ENCODE data around the gene SLC6A19.

Gene SLC6A19

DNA sequence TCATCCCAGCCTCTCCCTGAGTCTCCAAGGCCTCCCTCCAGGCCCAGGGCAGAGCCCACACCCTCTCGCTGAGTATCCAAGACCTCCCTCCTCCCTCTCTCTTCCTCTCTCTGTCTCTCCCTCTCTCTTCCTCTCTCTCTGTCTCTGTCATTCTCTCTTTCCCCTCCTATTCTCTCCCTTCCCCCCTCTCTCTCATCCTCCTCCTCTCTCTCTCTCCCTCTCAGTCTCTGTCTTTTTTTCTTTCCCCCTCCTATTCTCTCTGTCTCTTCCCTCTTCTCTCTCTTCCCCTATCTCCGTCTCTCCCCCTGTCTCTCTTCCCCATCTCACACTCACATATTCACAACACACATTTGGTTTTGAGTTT is 8.1 kb downstream of the SLC6A19 start:
- Histone ChIP-seq H3K36me3 (ENCODE audit: control insufficient read depth in 1 of 2, insufficient read depth in 2 of 2, low read depth in 1 of 2, low read length in 2 of 2) (no peaks in the 10 kb centered on the region), H2BK5ac (ENCODE audit: low read depth, low read length, poor library complexity, severe bottlenecking) (no peak overlapping the region), H2BK12ac (ENCODE audit: low read length in 2 of 2) (no peak overlapping the region), H2BK15ac (ENCODE audit: low read depth, poor library complexity, severe bottlenecking) (no peak overlapping the region), H3K27ac (ENCODE audit: low read length, poor library complexity, severe bottlenecking) (no peak overlapping the region), H3K79me1 (replicated peaks; ENCODE audit: low read length, poor library complexity, severe bottlenecking) (no peaks in the 10 kb centered on the region), H4K8ac (ENCODE audit: low read length) (no peak overlapping the region), H4K91ac (ENCODE audit: low read length) (no peak overlapping the region), H3K18ac (ENCODE audit: low read depth in 1 of 2, low read length in 2 of 2) (no peak overlapping the region), H3K9ac (ENCODE audit: low read length) (no peak overlapping the region), H3K23ac (ENCODE audit: low read length in 2 of 2) (no peak overlapping the region), H2AK5ac (ENCODE audit: low read length, severe bottlenecking) (no peak overlapping the region), H3K4me3 (ENCODE audit: insufficient read depth in 1 of 2, low read depth in 1 of 2, low read length in 2 of 2) (no peak overlapping the region), H3K4me2 (ENCODE audit: low read length, poor library complexity, severe bottlenecking) (no peak overlapping the region), H2AFZ (ENCODE audit: low read depth, low read length) (no peak overlapping the region), H3K4ac (ENCODE audit: low read depth in 1 of 2, low read length in 2 of 2) (no peak overlapping the region), H3K27me3 (ENCODE audit: control insufficient read depth in 1 of 2, insufficient read depth in 1 of 2, low read length in 2 of 2) (peaks cover 12 to 52% of the 10 kb centered on the region in 2 experiments), H3K9me3 (ENCODE audit: control insufficient read depth, low read length) (no peaks in the 10 kb centered on the region), H2BK120ac (ENCODE audit: low read depth, low read length) (no peak overlapping the region), H3K4me1 (ENCODE audit: control insufficient read depth, insufficient read depth, low read depth, low read length) (peaks cover 5% of the 10 kb centered on the region), H3K14ac (ENCODE audit: low read length in 2 of 2) (no peak overlapping the region)
- DNase-seq: no peak
- 79% methylated on average over 2 of the region's 2 CpGs for WGBS

DNA sequence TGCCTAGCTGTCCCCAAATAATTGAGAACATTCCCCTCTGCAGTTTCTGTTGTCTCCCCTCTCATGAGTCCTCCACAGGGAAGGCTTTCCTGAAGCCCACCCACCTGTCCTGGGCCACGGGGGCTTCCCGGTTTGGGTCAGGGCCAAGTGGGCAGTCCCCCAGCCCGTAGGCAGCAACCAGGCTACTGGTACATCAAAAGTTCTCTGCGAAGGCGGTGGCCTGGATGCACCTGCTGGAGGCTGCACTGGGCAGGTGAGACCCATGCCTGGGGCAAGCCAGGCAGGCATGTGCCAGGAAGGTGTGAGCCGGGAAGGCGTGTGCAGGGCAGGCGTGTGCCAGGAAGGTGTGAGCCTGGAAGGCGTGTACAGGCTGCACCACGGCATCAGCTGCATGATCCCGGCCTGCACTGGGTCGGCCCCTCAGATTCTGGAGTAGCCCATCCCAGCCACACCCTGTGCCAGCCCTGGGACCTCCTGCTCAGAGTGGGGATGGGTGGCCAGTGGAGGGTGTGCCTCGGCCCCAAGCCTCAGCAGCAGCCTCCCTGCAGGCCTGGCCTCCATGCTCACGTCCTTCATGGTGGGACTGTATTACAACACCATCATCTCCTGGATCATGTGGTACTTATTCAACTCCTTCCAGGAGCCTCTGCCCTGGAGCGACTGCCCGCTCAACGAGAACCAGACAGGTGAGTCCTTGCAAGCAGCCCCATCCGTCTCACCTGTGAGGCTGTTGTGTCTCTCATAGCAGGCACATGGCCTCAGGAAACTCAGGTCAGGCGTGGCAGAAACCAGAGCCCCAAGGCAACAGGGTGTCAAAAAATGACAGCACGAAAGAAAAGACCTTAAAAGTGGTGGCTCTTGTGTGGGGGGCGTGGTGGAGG is 8.7 kb downstream of the SLC6A19 start:
- H2BK12ac ChIP-seq (ENCODE audit: low read length in 2 of 2): no peak overlapping the region
- no peaks in the 10 kb centered on the region for H3K9me3 ChIP-seq (ENCODE audit: control insufficient read depth, low read length)
- no peak overlapping the region for H3K18ac ChIP-seq (ENCODE audit: low read depth in 1 of 2, low read length in 2 of 2)
- DNase-seq: no peak
- H3K4me1 ChIP-seq (ENCODE audit: control insufficient read depth, insufficient read depth, low read depth, low read length): peaks cover 5% of the 10 kb centered on the region
- no peak overlapping the region for H3K9ac ChIP-seq (ENCODE audit: low read length)
- no peak overlapping the region for H2AFZ ChIP-seq (ENCODE audit: low read depth, low read length)
- no peak overlapping the region for H4K8ac ChIP-seq (ENCODE audit: low read length)
- no peak overlapping the region for H3K4ac ChIP-seq (ENCODE audit: low read depth in 1 of 2, low read length in 2 of 2)
- H2BK120ac ChIP-seq (ENCODE audit: low read depth, low read length): no peak overlapping the region
- 87% methylated on average over 21 of the region's 21 CpGs for WGBS
- peaks cover 9 to 45% of the 10 kb centered on the region in 2 experiments for H3K27me3 ChIP-seq (ENCODE audit: control insufficient read depth in 1 of 2, insufficient read depth in 1 of 2, low read length in 2 of 2)
- no peak overlapping the region for H3K4me2 ChIP-seq (ENCODE audit: low read length, poor library complexity, severe bottlenecking)
- H3K79me1 ChIP-seq (replicated peaks; ENCODE audit: low read length, poor library complexity, severe bottlenecking): no peaks in the 10 kb centered on the region
- H3K36me3 ChIP-seq (ENCODE audit: control insufficient read depth in 1 of 2, insufficient read depth in 2 of 2, low read depth in 1 of 2, low read length in 2 of 2): no peaks in the 10 kb centered on the region
- no peak overlapping the region for H3K23ac ChIP-seq (ENCODE audit: low read length in 2 of 2)
- H2BK5ac ChIP-seq (ENCODE audit: low read depth, low read length, poor library complexity, severe bottlenecking): no peak overlapping the region
- no peak overlapping the region for H3K27ac ChIP-seq (ENCODE audit: low read length, poor library complexity, severe bottlenecking)
- H4K91ac ChIP-seq (ENCODE audit: low read length): no peak overlapping the region
- no peak overlapping the region for H2BK15ac ChIP-seq (ENCODE audit: low read depth, poor library complexity, severe bottlenecking)
- H3K4me3 ChIP-seq (ENCODE audit: insufficient read depth in 1 of 2, low read depth in 1 of 2, low read length in 2 of 2): no peak overlapping the region
- no peak overlapping the region for H3K14ac ChIP-seq (ENCODE audit: low read length in 2 of 2)
- no peak overlapping the region for H2AK5ac ChIP-seq (ENCODE audit: low read length, severe bottlenecking)

DNA sequence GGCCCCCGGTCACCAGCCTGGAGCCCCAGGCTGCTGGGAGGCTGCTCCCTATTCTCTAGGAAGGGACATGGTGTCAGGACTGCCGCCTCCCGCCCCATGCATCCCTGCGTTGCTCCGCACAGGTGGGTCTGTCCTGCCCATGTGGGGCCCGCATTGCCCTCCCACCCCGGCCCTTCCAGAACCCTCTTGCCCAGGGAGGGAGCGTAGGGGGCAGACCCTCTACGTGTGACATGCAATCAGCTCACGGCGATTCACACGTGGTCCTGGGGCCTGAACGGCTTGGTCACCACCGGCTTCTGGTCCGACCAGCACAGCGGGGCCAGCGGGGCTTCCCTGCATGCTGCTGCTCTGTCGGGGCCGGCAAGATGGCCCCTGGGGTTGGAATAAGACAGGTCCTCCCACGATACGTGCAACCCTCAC is 9.4 kb downstream of the SLC6A19 start:
- Histone ChIP-seq H3K9me3 (ENCODE audit: control insufficient read depth, low read length) (peaks cover 7% of the 10 kb centered on the region), H2BK15ac (ENCODE audit: low read depth, poor library complexity, severe bottlenecking) (no peak overlapping the region), H2AK5ac (ENCODE audit: low read length, severe bottlenecking) (no peak overlapping the region), H4K8ac (ENCODE audit: low read length) (no peak overlapping the region), H3K36me3 (ENCODE audit: control insufficient read depth in 1 of 2, insufficient read depth in 2 of 2, low read depth in 1 of 2, low read length in 2 of 2) (no peaks in the 10 kb centered on the region), H3K9ac (ENCODE audit: low read length) (no peak overlapping the region), H2BK12ac (ENCODE audit: low read length in 2 of 2) (no peak overlapping the region), H3K14ac (ENCODE audit: low read length in 2 of 2) (no peak overlapping the region), H2BK120ac (ENCODE audit: low read depth, low read length) (no peak overlapping the region), H4K91ac (ENCODE audit: low read length) (no peak overlapping the region), H3K79me1 (replicated peaks; ENCODE audit: low read length, poor library complexity, severe bottlenecking) (no peaks in the 10 kb centered on the region), H3K18ac (ENCODE audit: low read depth in 1 of 2, low read length in 2 of 2) (no peak overlapping the region), H3K4ac (ENCODE audit: low read depth in 1 of 2, low read length in 2 of 2) (no peak overlapping the region), H3K23ac (ENCODE audit: low read length in 2 of 2) (no peak overlapping the region), H2BK5ac (ENCODE audit: low read depth, low read length, poor library complexity, severe bottlenecking) (no peak overlapping the region), H3K27me3 (ENCODE audit: control insufficient read depth in 1 of 2, insufficient read depth in 1 of 2, low read length in 2 of 2) (peaks cover 4 to 38% of the 10 kb centered on the region in 2 experiments), H3K4me1 (ENCODE audit: control insufficient read depth, insufficient read depth, low read depth, low read length) (peaks cover 5% of the 10 kb centered on the region), H3K4me3 (ENCODE audit: insufficient read depth in 1 of 2, low read depth in 1 of 2, low read length in 2 of 2) (no peak overlapping the region), H3K27ac (ENCODE audit: low read length, poor library complexity, severe bottlenecking) (no peak overlapping the region), H3K4me2 (ENCODE audit: low read length, poor library complexity, severe bottlenecking) (no peak overlapping the region), H2AFZ (ENCODE audit: low read depth, low read length) (no peak overlapping the region)
- WGBS: 83% methylated on average over 21 of the region's 21 CpGs
- no peak for DNase-seq

DNA sequence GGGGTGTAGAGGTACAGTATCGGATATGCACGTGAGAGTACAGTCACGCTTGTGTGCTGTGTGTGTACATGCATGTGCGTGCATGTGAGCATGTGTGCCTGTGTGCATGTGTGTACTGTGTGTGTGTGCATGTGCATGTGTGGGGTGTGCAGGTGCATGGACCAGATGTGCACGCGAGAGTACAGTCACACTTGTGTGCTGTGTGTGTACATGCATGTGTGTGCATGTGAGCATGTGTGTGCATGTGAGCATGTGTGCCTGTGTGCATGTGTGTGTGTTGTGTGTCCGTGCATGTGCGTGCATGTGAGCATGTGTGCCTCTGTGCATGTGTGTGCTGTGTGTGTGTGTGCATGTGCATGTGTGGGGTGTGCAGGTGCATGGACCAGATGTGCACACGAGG is 10.3 kb downstream of the SLC6A19 start:
- Histone ChIP-seq H4K91ac (ENCODE audit: low read length) (no peak overlapping the region), H3K14ac (ENCODE audit: low read length in 2 of 2) (no peak overlapping the region), H3K27me3 (ENCODE audit: control insufficient read depth in 1 of 2, insufficient read depth in 1 of 2, low read length in 2 of 2) (peaks cover 3 to 30% of the 10 kb centered on the region in 2 experiments), H3K4me1 (ENCODE audit: control insufficient read depth, insufficient read depth, low read depth, low read length) (peaks cover 5% of the 10 kb centered on the region), H3K4me3 (ENCODE audit: insufficient read depth in 1 of 2, low read depth in 1 of 2, low read length in 2 of 2) (peak overlapping the region in 1 of 2 experiments; percentile 21), H3K79me1 (replicated peaks; ENCODE audit: low read length, poor library complexity, severe bottlenecking) (no peaks in the 10 kb centered on the region), H3K18ac (ENCODE audit: low read depth in 1 of 2, low read length in 2 of 2) (no peak overlapping the region), H3K4me2 (ENCODE audit: low read length, poor library complexity, severe bottlenecking) (no peak overlapping the region), H3K23ac (ENCODE audit: low read length in 2 of 2) (no peak overlapping the region), H2BK5ac (ENCODE audit: low read depth, low read length, poor library complexity, severe bottlenecking) (no peak overlapping the region), H2BK15ac (ENCODE audit: low read depth, poor library complexity, severe bottlenecking) (no peak overlapping the region), H3K27ac (ENCODE audit: low read length, poor library complexity, severe bottlenecking) (no peak overlapping the region), H3K9me3 (ENCODE audit: control insufficient read depth, low read length) (peaks cover 8% of the 10 kb centered on the region), H2BK12ac (ENCODE audit: low read length in 2 of 2) (no peak overlapping the region), H3K4ac (ENCODE audit: low read depth in 1 of 2, low read length in 2 of 2) (no peak overlapping the region), H2AFZ (ENCODE audit: low read depth, low read length) (no peak overlapping the region), H2BK120ac (ENCODE audit: low read depth, low read length) (no peak overlapping the region), H2AK5ac (ENCODE audit: low read length, severe bottlenecking) (no peak overlapping the region), H3K9ac (ENCODE audit: low read length) (no peak overlapping the region), H3K36me3 (ENCODE audit: control insufficient read depth in 1 of 2, insufficient read depth in 2 of 2, low read depth in 1 of 2, low read length in 2 of 2) (no peaks in the 10 kb centered on the region), H4K8ac (ENCODE audit: low read length) (no peak overlapping the region)
- 89% methylated on average over 9 of the region's 9 CpGs for WGBS
- DNase-seq: no peak

Data from mesenchymal stem cell (in vitro differentiated cells and primary cell).